Measurements from ENCODE around the gene GADL1. TPM values are rescaled to one million over a fixed set of nuclear protein-coding genes. Genes with fewer than 3 reads are reported as not detected.

The GADL1 gene
- total and polyA plus RNA-seq, 7 experiments from 2014 or later, result not detected

- no peaks in the 10 kb centered on the region for H3K4me1 ChIP-seq (ENCODE audit: control insufficient read depth in 2 of 2, insufficient read depth in 2 of 2, low read length in 2 of 2)
- ChIA-PET POLR2A (no interaction called here), CTCF (no interaction called here)
- intact Hi-C loops (cut with micrococcal nuclease), result no loop called here
- no peak for DNase-seq
- H3K27ac ChIP-seq (ENCODE audit: low read depth, low read length), result no peak overlapping the region
- no peaks in the 10 kb centered on the region for H3K9me3 ChIP-seq (ENCODE audit: control insufficient read depth in 2 of 3, low read length in 3 of 3)
- no peak overlapping the region for H3K4me3 ChIP-seq (ENCODE audit: low read length)
- H3K27me3 Mint-ChIP-seq, result peaks cover 0 to 2% (median 0%) of the 10 kb centered on the region in 5 donors
- H3K36me3 Mint-ChIP-seq, result peaks cover 0 to 9% (median 5%) of the 10 kb centered on the region in 5 donors
- no peak overlapping the region for H3K27ac Mint-ChIP-seq
- H3K36me3 ChIP-seq (ENCODE audit: control insufficient read depth in 2 of 3, insufficient read depth in 3 of 3, low read length in 3 of 3), result no peaks in the 10 kb centered on the region
- H3K4me1 Mint-ChIP-seq, result peaks cover 0 to 6% (median 0%) of the 10 kb centered on the region in 7 donors
- ATAC-seq, result no peak
- H3K9me3 Mint-ChIP-seq, result peaks cover 0 to 12% (median 5%) of the 10 kb centered on the region in 11 donors
- no peak overlapping the region for H3K4me3 Mint-ChIP-seq
- no peaks in the 10 kb centered on the region for H3K27me3 ChIP-seq (ENCODE audit: control insufficient read depth in 2 of 2, insufficient read depth in 2 of 2, low read length in 2 of 2)
Measured at GRCh38 chr3:30721314-30721634, 173.2 kb downstream of the GADL1 start.

GRCh38 chr3:30720586-30721313, 173.7 kb downstream of the GADL1 start:
- ATAC-seq, result no peak
- H3K4me1 Mint-ChIP-seq, result peaks cover 0 to 6% (median 0%) of the 10 kb centered on the region in 7 donors
- CTCF ChIA-PET, result no interaction called here

GRCh38 chr3:30719536-30719935, 174.9 kb downstream of the GADL1 start:
- H3K4me1 Mint-ChIP-seq, result peaks cover 0 to 1% (median 0%) of the 10 kb centered on the region in 7 donors
- H3K27me3 Mint-ChIP-seq, result peaks cover 0 to 2% (median 0%) of the 10 kb centered on the region in 5 donors
- H3K27ac Mint-ChIP-seq, result no peak overlapping the region
- no peak overlapping the region for H3K4me3 ChIP-seq (ENCODE audit: low read length)
- H3K9me3 Mint-ChIP-seq, result peaks cover 0 to 5% (median 0%) of the 10 kb centered on the region in 11 donors
- H3K36me3 ChIP-seq (ENCODE audit: control insufficient read depth in 2 of 3, insufficient read depth in 3 of 3, low read length in 3 of 3), result no peaks in the 10 kb centered on the region
- H3K36me3 Mint-ChIP-seq, result peaks cover 0 to 3% (median 0%) of the 10 kb centered on the region in 5 donors
- ChIA-PET POLR2A (interaction anchor here (0.7 kb wide), 1 partner anchor 400 kb away, joined by 3 read pairs; no protein-coding TSS in a partner anchor), CTCF (no interaction called here)
- H3K27ac ChIP-seq (ENCODE audit: low read depth, low read length), result no peak overlapping the region
- H3K9me3 ChIP-seq (ENCODE audit: control insufficient read depth in 2 of 3, low read length in 3 of 3), result no peaks in the 10 kb centered on the region
- no peak overlapping the region for H3K4me3 Mint-ChIP-seq
- intact Hi-C loops (cut with micrococcal nuclease), result no loop called here
- ATAC-seq, result no peak
- no peaks in the 10 kb centered on the region for H3K4me1 ChIP-seq (ENCODE audit: control insufficient read depth in 2 of 2, insufficient read depth in 2 of 2, low read length in 2 of 2)
- H3K27me3 ChIP-seq (ENCODE audit: control insufficient read depth in 2 of 2, insufficient read depth in 2 of 2, low read length in 2 of 2), result no peaks in the 10 kb centered on the region
- DNase-seq, result no peak

More at GRCh38 chr3:30720586-30721313, 173.7 kb downstream of the GADL1 start:
- no peaks in the 10 kb centered on the region for H3K9me3 ChIP-seq (ENCODE audit: control insufficient read depth in 2 of 3, low read length in 3 of 3)
- H3K4me3 Mint-ChIP-seq, result no peak overlapping the region
- peaks cover 0 to 2% (median 0%) of the 10 kb centered on the region in 5 donors for H3K27me3 Mint-ChIP-seq
- POLR2A ChIA-PET, result no interaction called here
- no peak for DNase-seq
- no peak overlapping the region for H3K4me3 ChIP-seq (ENCODE audit: low read length)
- H3K36me3 ChIP-seq (ENCODE audit: control insufficient read depth in 2 of 3, insufficient read depth in 3 of 3, low read length in 3 of 3), result no peaks in the 10 kb centered on the region
- H3K36me3 Mint-ChIP-seq, result peaks cover 0 to 9% (median 5%) of the 10 kb centered on the region in 5 donors
- H3K27ac ChIP-seq (ENCODE audit: low read depth, low read length), result no peak overlapping the region
- no peak overlapping the region for H3K27ac Mint-ChIP-seq
- intact Hi-C loops (cut with micrococcal nuclease), result no loop called here
- peaks cover 0 to 12% (median 5%) of the 10 kb centered on the region in 11 donors for H3K9me3 Mint-ChIP-seq
- no peaks in the 10 kb centered on the region for H3K4me1 ChIP-seq (ENCODE audit: control insufficient read depth in 2 of 2, insufficient read depth in 2 of 2, low read length in 2 of 2)
- no peaks in the 10 kb centered on the region for H3K27me3 ChIP-seq (ENCODE audit: control insufficient read depth in 2 of 2, insufficient read depth in 2 of 2, low read length in 2 of 2)

- H3K27ac Mint-ChIP-seq, result no peak overlapping the region
Measured at GRCh38 chr3:30713885-30714503, 180.5 kb downstream of the GADL1 start.

GRCh38 chr3:30712991-30713390, 181.5 kb downstream of the GADL1 start:
- H3K36me3 ChIP-seq (ENCODE audit: control insufficient read depth in 2 of 3, insufficient read depth in 3 of 3, low read length in 3 of 3), result no peaks in the 10 kb centered on the region
- no peaks in the 10 kb centered on the region for H3K36me3 Mint-ChIP-seq
- no peak overlapping the region for H3K4me3 ChIP-seq (ENCODE audit: low read length)
- CTCF ChIA-PET, result no interaction called here
- H3K27me3 ChIP-seq (ENCODE audit: control insufficient read depth in 2 of 2, insufficient read depth in 2 of 2, low read length in 2 of 2), result no peaks in the 10 kb centered on the region
- H3K4me1 ChIP-seq (ENCODE audit: control insufficient read depth in 2 of 2, insufficient read depth in 2 of 2, low read length in 2 of 2), result peaks cover 0 to 11% of the 10 kb centered on the region in 2 donors
- no peaks in the 10 kb centered on the region for H3K9me3 ChIP-seq (ENCODE audit: control insufficient read depth in 2 of 3, low read length in 3 of 3)
- peaks cover 5 to 36% (median 22%) of the 10 kb centered on the region in 7 donors for H3K4me1 Mint-ChIP-seq
- H3K27ac Mint-ChIP-seq, result peak overlapping the region in 1 of 9 donors; percentile 2
- POLR2A ChIA-PET, result interaction anchor here (0.7 to 1.4 kb wide), 2 partner anchors 15 to 19 kb away, joined by 3 read pairs; no protein-coding TSS in a partner anchor
- DNase-seq, result no peak
- peak overlapping the region in 6 of 10 donors; percentile 13 to 63 (median 39) for H3K4me3 Mint-ChIP-seq
- H3K27ac ChIP-seq (ENCODE audit: low read depth, low read length), result no peak overlapping the region
- ATAC-seq, result no peak
- peaks cover 0 to 2% (median 0%) of the 10 kb centered on the region in 5 donors for H3K27me3 Mint-ChIP-seq
- intact Hi-C loops (cut with micrococcal nuclease), result no loop called here
- H3K9me3 Mint-ChIP-seq, result peaks cover 0 to 4% (median 0%) of the 10 kb centered on the region in 11 donors

More at GRCh38 chr3:30713885-30714503, 180.5 kb downstream of the GADL1 start:
- ATAC-seq, result no peak
- H3K4me3 Mint-ChIP-seq, result no peak overlapping the region
- H3K4me1 Mint-ChIP-seq, result peaks cover 0 to 26% (median 13%) of the 10 kb centered on the region in 7 donors
- H3K27me3 Mint-ChIP-seq, result peaks cover 0 to 2% (median 0%) of the 10 kb centered on the region in 5 donors
- H3K4me3 ChIP-seq (ENCODE audit: low read length), result no peak overlapping the region
- CTCF ChIA-PET, result no interaction called here
- H3K9me3 Mint-ChIP-seq, result peaks cover 0 to 1% (median 0%) of the 10 kb centered on the region in 11 donors
- no peaks in the 10 kb centered on the region for H3K9me3 ChIP-seq (ENCODE audit: control insufficient read depth in 2 of 3, low read length in 3 of 3)
- intact Hi-C loops (cut with micrococcal nuclease), result no loop called here
- POLR2A ChIA-PET, result interaction anchor here (0.7 to 1.4 kb wide), 3 partner anchors 16 to 610 kb away, joined by 3 read pairs; no protein-coding TSS in a partner anchor
- H3K36me3 ChIP-seq (ENCODE audit: control insufficient read depth in 2 of 3, insufficient read depth in 3 of 3, low read length in 3 of 3), result no peaks in the 10 kb centered on the region
- no peaks in the 10 kb centered on the region for H3K36me3 Mint-ChIP-seq
- H3K27me3 ChIP-seq (ENCODE audit: control insufficient read depth in 2 of 2, insufficient read depth in 2 of 2, low read length in 2 of 2), result no peaks in the 10 kb centered on the region
- H3K4me1 ChIP-seq (ENCODE audit: control insufficient read depth in 2 of 2, insufficient read depth in 2 of 2, low read length in 2 of 2), result peaks cover 0 to 3% of the 10 kb centered on the region in 2 donors
- H3K27ac ChIP-seq (ENCODE audit: low read depth, low read length), result no peak overlapping the region
- no peak for DNase-seq

GRCh38 chr3:30711867-30712266, 182.6 kb downstream of the GADL1 start:
- POLR2A ChIA-PET, result interaction anchor here (1.0 kb wide), 1 partner anchor 8 kb away, joined by 3 read pairs; no protein-coding TSS in a partner anchor
- H3K4me1 ChIP-seq (ENCODE audit: control insufficient read depth in 2 of 2, insufficient read depth in 2 of 2, low read length in 2 of 2), result peaks cover 0 to 11% of the 10 kb centered on the region in 2 donors
- Mint-ChIP-seq H3K27me3 (no peaks in the 10 kb centered on the region), H3K9me3 (peaks cover 0 to 9% (median 3%) of the 10 kb centered on the region in 11 donors), H3K4me1 (peaks cover 5 to 36% (median 22%) of the 10 kb centered on the region in 7 donors), H3K27ac (no peak overlapping the region), H3K4me3 (no peak overlapping the region), H3K36me3 (peaks cover 0 to 3% (median 3%) of the 10 kb centered on the region in 5 donors)
- H3K27ac ChIP-seq (ENCODE audit: low read depth, low read length), result no peak overlapping the region
- intact Hi-C loops (cut with micrococcal nuclease), result no loop called here
- no peaks in the 10 kb centered on the region for H3K27me3 ChIP-seq (ENCODE audit: control insufficient read depth in 2 of 2, insufficient read depth in 2 of 2, low read length in 2 of 2)
- ATAC-seq, result no peak
- H3K4me3 ChIP-seq (ENCODE audit: low read length), result no peak overlapping the region
- H3K9me3 ChIP-seq (ENCODE audit: control insufficient read depth in 2 of 3, low read length in 3 of 3), result no peaks in the 10 kb centered on the region
- H3K36me3 ChIP-seq (ENCODE audit: control insufficient read depth in 2 of 3, insufficient read depth in 3 of 3, low read length in 3 of 3), result no peaks in the 10 kb centered on the region
- no peak for DNase-seq
- CTCF ChIA-PET, result no interaction called here

Data from naive thymus-derived CD4-positive, alpha-beta T cell (primary cell).